ENCODE data around the gene GRM1.

DNA sequence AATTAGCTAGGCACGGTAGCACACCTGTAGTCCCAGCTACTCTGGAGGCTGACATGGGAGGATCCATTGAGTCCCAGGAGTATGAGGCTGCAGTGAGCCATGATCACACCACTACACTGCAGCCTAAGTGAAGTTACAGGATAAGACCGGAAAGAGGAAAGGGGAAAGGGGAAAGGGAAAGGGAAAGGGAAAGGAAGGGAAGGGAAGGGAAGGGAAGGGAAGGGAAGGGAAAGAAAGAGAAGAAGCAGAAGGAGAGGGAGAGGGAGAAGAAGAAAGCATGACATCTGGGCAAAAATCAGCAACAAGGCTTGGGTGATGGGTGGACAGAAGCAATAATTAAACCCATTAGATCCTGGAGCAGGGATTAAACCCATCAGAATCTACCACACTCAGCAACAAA lies 413.0 kb downstream of the GRM1 start:
- TF ChIP-seq, protein P1, sequence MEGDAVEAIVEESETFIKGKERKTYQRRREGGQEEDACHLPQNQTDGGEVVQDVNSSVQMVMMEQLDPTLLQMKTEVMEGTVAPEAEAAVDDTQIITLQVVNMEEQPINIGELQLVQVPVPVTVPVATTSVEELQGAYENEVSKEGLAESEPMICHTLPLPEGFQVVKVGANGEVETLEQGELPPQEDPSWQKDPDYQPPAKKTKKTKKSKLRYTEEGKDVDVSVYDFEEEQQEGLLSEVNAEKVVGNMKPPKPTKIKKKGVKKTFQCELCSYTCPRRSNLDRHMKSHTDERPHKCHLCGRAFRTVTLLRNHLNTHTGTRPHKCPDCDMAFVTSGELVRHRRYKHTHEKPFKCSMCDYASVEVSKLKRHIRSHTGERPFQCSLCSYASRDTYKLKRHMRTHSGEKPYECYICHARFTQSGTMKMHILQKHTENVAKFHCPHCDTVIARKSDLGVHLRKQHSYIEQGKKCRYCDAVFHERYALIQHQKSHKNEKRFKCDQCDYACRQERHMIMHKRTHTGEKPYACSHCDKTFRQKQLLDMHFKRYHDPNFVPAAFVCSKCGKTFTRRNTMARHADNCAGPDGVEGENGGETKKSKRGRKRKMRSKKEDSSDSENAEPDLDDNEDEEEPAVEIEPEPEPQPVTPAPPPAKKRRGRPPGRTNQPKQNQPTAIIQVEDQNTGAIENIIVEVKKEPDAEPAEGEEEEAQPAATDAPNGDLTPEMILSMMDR (conservative IDR thresholded peaks at IDR 0.05) = no peak
- no peak for TF ChIP-seq ZFX (IDR thresholded peaks at IDR 0.05)

Data from C4-2B (cell line).